ENCODE results near the gene CHD5.

The CHD5 gene

GRCh38 chr1:6124341-6124740 is 55.8 kb downstream of the CHD5 start:
- no peak overlapping the region for H3K4me3 ChIP-seq (replicated peaks; ENCODE audit: low read depth, low read length)
- TF ChIP-seq CTCF (IDR thresholded peaks at IDR 0.05; ENCODE audit: low read depth, low read length, missing control alignments), result no peak
- no peak for DNase-seq (ENCODE audit: extremely low read depth, low read depth)

GRCh38 chr1:6123816-6124215 is 56.3 kb downstream of the CHD5 start:
- TF ChIP-seq CTCF (IDR thresholded peaks at IDR 0.05; ENCODE audit: low read depth, low read length, missing control alignments), result no peak
- no peak for DNase-seq (ENCODE audit: extremely low read depth, low read depth)
- no peak overlapping the region for H3K4me3 ChIP-seq (replicated peaks; ENCODE audit: low read depth, low read length)

GRCh38 chr1:6123083-6123482 is 57.0 kb downstream of the CHD5 start:
- TF ChIP-seq CTCF (IDR thresholded peaks at IDR 0.05; ENCODE audit: low read depth, low read length, missing control alignments), result no peak
- DNase-seq (ENCODE audit: extremely low read depth, low read depth), result no peak
- no peak overlapping the region for H3K4me3 ChIP-seq (replicated peaks; ENCODE audit: low read depth, low read length)

GRCh38 chr1:6121651-6122370 is 58.3 kb downstream of the CHD5 start:
- TF ChIP-seq CTCF (IDR thresholded peaks at IDR 0.05; ENCODE audit: low read depth, low read length, missing control alignments), result no peak
- H3K4me3 ChIP-seq (replicated peaks; ENCODE audit: low read depth, low read length), result no peak overlapping the region
- no peak for DNase-seq (ENCODE audit: extremely low read depth, low read depth)

GRCh38 chr1:6121021-6121421 is 59.1 kb downstream of the CHD5 start:
- H3K4me3 ChIP-seq (replicated peaks; ENCODE audit: low read depth, low read length), result no peak overlapping the region
- no peak for DNase-seq (ENCODE audit: extremely low read depth, low read depth)
- TF ChIP-seq CTCF (IDR thresholded peaks at IDR 0.05; ENCODE audit: low read depth, low read length, missing control alignments), result no peak

- H3K4me3 ChIP-seq (replicated peaks; ENCODE audit: low read depth, low read length), result no peak overlapping the region
- TF ChIP-seq CTCF (IDR thresholded peaks at IDR 0.05; ENCODE audit: low read depth, low read length, missing control alignments), result no peak
- DNase-seq (ENCODE audit: extremely low read depth, low read depth), result no peak
Observed at GRCh38 chr1:6118415-6118814, 61.7 kb downstream of the CHD5 start.

- H3K4me3 ChIP-seq (replicated peaks; ENCODE audit: low read depth, low read length), result no peak overlapping the region
- no peak for TF ChIP-seq CTCF (IDR thresholded peaks at IDR 0.05; ENCODE audit: low read depth, low read length, missing control alignments)
- no peak for DNase-seq (ENCODE audit: extremely low read depth, low read depth)
Observed at GRCh38 chr1:6117624-6118023, 62.5 kb downstream of the CHD5 start.
